HepG2 (cell line): ENCODE results near the gene LRRC43. TPM values are rescaled to one million over a fixed set of nuclear protein-coding genes. Genes with fewer than 3 reads are reported as not detected.
A peak's percentile ranks its signal among the peaks of the same experiment; 100 is the strongest.

Experiments used
- AHR ChIP-seq: IDR thresholded peaks from 2 replicates; pipeline ENCODE4 v1.6.1; 2018; ENCODE audit warnings: missing genetic modification reagents, missing compliant biosample characterization
- BRCA1 ChIP-seq: sonication (generic); formaldehyde crosslinking; IDR thresholded peaks from 2 replicates; pipeline ENCODE4 v1.4.0; 2020; ENCODE audit warnings: missing genetic modification reagents
- CC2D1A ChIP-seq: sonication (generic); formaldehyde crosslinking; IDR thresholded peaks from 2 replicates; pipeline ENCODE4 v1.8.1; 2023; ENCODE audit warnings: mild to moderate bottlenecking, missing genetic modification reagents
- DNMT1 ChIP-seq: sonication (generic); formaldehyde crosslinking; IDR thresholded peaks from 2 replicates; pipeline ENCODE4 v1.5.1; 2020; ENCODE audit warnings: mild to moderate bottlenecking, missing genetic modification reagents
- HDAC1 ChIP-seq: sonication (generic); formaldehyde crosslinking; IDR thresholded peaks from 2 replicates; pipeline ENCODE4 v1.5.1; 2020; ENCODE audit warnings: mild to moderate bottlenecking, missing genetic modification reagents
- MAFF ChIP-seq: IDR thresholded peaks from 2 replicates; pipeline ENCODE4 v1.6.1; 2011; ENCODE audit warnings: low read depth, low read length, improper control_type of control experiment
- MXD4 ChIP-seq: IDR thresholded peaks from 2 replicates; pipeline ENCODE4 v1.6.1; 2016; ENCODE audit warnings: mild to moderate bottlenecking, missing biosample characterization, missing genetic modification reagents
- NFYC ChIP-seq: IDR thresholded peaks from 2 replicates; pipeline ENCODE4 v1.6.1; 2016; ENCODE audit warnings: missing genetic modification reagents, missing compliant biosample characterization
- NR1H2 ChIP-seq: sonication (generic); formaldehyde crosslinking; IDR thresholded peaks from 2 replicates; pipeline ENCODE4 v1.8.1; 2022; ENCODE audit warnings: low read depth, missing genetic modification reagents, borderline replicate concordance
- PAF1 ChIP-seq: IDR thresholded peaks from 2 replicates; pipeline ENCODE4 v1.6.1; 2016; ENCODE audit warnings: missing genetic modification reagents, missing compliant biosample characterization
- POLR2G ChIP-seq: fragments of 200-400 bp; formaldehyde crosslinking; IDR thresholded peaks from 2 replicates; pipeline ENCODE4 v1.6.1; 2018; ENCODE audit warnings: mild to moderate bottlenecking, low read depth, low read length, moderate library complexity
- SALL2 ChIP-seq: sonication (generic); formaldehyde crosslinking; IDR thresholded peaks from 2 replicates; pipeline ENCODE4 v1.8.1; 2023; ENCODE audit warnings: mild to moderate bottlenecking, missing genetic modification reagents, inconsistent platforms
- SETDB1 ChIP-seq: sonication (generic); formaldehyde crosslinking; IDR thresholded peaks from 2 replicates; pipeline ENCODE4 v1.5.1; 2020; ENCODE audit warnings: missing genetic modification reagents, mild to moderate bottlenecking, borderline replicate concordance
- SIX4 ChIP-seq: sonication (generic); formaldehyde crosslinking; IDR thresholded peaks from 2 replicates; pipeline ENCODE4 v1.4.0; 2020; ENCODE audit warnings: missing genetic modification reagents
- TSC22D2 ChIP-seq: sonication (generic); formaldehyde crosslinking; IDR thresholded peaks from 2 replicates; pipeline ENCODE4 v1.5.1; 2020; ENCODE audit warnings: missing genetic modification reagents, mild to moderate bottlenecking, borderline replicate concordance
- YEATS4 ChIP-seq: sonication (generic); formaldehyde crosslinking; IDR thresholded peaks from 2 replicates; pipeline ENCODE4 v1.4.0; 2020; ENCODE audit warnings: missing genetic modification reagents, borderline replicate concordance
- ZFP36 ChIP-seq: fragments of 150-350 bp; IDR thresholded peaks from 2 replicates; pipeline ENCODE4 v1.6.1; 2018; ENCODE audit warnings: borderline replicate concordance, low read length, low read depth; ENCODE audit not compliant: partially characterized antibody
- ZNF510 ChIP-seq: sonication (generic); formaldehyde crosslinking; IDR thresholded peaks from 2 replicates; pipeline ENCODE4 v1.4.0; 2020; ENCODE audit warnings: low read depth, mild to moderate bottlenecking, missing genetic modification reagents
- ZNF563 ChIP-seq: sonication (generic); formaldehyde crosslinking; IDR thresholded peaks from 2 replicates; pipeline ENCODE4 v1.8.0; 2022; ENCODE audit warnings: mild to moderate bottlenecking, moderate library complexity, missing genetic modification reagents
- ZNF780A ChIP-seq: sonication (generic); formaldehyde crosslinking; IDR thresholded peaks from 2 replicates; pipeline ENCODE4 v1.8.0; 2022; ENCODE audit warnings: mild to moderate bottlenecking, missing genetic modification reagents, moderate library complexity
- ZNF790 ChIP-seq: sonication (generic); formaldehyde crosslinking; IDR thresholded peaks from 2 replicates; pipeline ENCODE4 v1.8.0; 2022; ENCODE audit warnings: missing genetic modification reagents, mild to moderate bottlenecking, borderline replicate concordance
- polyA plus RNA-seq, 8 experiments: library from polyadenylated mRNA; depleted of rRNA in 3 of 8; stranded (reverse) in 7 of 8; unstranded in 1 of 8; fragments of >200 nt; fragmentation: Illumina TruSeq in 4 of 8; extraction: Trizol in 4 of 8; gene quantifications; 2 replicates each; pipeline versions ENCODE4 v1.2.1 to v1.2.3, GENCODE V29; 2011 to 2016; ENCODE audit warnings: low read depth in 4 of 8, missing spikeins in 1 of 8, mixed read lengths in 1 of 8; ENCODE audit not compliant: insufficient read depth in 1 of 8
- total RNA-seq, 5 experiments: library from RNA; depleted of rRNA; stranded (reverse); fragments of >200 nt; fragmentation: Illumina TruSeq; extraction: Trizol; gene quantifications; 2 replicates each; pipeline ENCODE4 v1.2.3, GENCODE V29; 2016; ENCODE audit warnings: low read depth in 1 of 5
- TF ChIP-seq, protein P1 (sequence below): sonication (generic); formaldehyde crosslinking; conservative IDR thresholded peaks from 2 replicates; pipeline ENCODE4 v1.4.0; 2020; ENCODE audit warnings: mild to moderate bottlenecking, missing genetic modification reagents, moderate library complexity
- TF ChIP-seq, protein P2 (sequence below): sonication (generic); formaldehyde crosslinking; IDR thresholded peaks from 2 replicates; pipeline ENCODE4 v1.8.0; 2022; ENCODE audit warnings: mild to moderate bottlenecking, missing genetic modification reagents
- TF ChIP-seq, protein P3 (sequence below): conservative IDR thresholded peaks from 2 replicates; pipeline ENCODE4 v1.6.1; 2018; ENCODE audit warnings: missing genetic modification reagents

The LRRC43 gene
- total and polyA plus RNA-seq, 2 of the 13 experiments (the other 11 are each of a cell fraction or from before 2014, with no cell fraction given) = not detected

DNA sequence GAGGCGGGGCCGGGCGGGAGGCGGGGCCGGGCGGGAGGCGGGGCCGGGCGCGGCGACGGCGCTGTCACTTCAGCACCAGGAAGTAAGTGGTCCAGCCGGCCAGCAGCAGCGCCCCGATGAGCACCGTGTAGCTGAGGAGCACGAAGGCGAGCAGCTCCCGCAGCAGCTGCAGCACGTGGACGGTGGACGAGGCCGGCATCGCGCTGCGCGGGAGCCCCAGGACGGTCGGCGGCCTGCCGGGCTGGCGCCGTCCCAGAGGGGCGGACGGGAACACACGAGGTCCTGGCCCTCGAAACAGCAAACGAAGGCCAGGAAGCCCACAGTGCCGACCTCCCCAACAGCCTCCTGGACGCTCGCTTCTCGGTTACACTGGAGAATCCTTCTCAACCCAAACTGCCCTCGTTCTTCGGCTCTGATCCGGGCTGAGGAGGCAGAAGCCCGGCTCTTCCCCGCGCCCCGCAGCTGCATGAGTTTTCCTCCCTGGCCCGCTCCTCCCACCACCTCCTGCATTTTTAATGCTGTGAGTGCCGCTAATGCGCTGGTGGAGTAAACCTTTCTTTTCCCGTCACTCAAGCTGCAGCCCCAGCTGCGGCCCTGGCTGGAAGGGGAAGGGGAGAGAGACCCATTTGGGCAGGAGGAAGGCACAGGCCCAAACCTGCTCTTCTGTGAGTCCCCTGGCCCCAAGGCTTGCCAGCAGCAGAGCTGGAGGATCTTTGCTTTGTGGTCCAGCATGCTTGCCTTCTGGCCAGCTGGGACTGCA lies 43.6 kb downstream of the LRRC43 start (continued):
- TF ChIP-seq ZFP36 (no peak), POLR2G (no peak), CC2D1A (CRISPR knock-in tag) (0 out of 2 replicates have a peak, but pooled peaks have one; percentile 58), HDAC1 (CRISPR knock-in tag) (no peak), SETDB1 (no peak), MAFF (no peak), BRCA1 (CRISPR knock-in tag) (no peak; the same call in 1 of the 2 replicates), ZNF790 (no peak; the same call in 1 of the 2 replicates), SALL2 (CRISPR knock-in tag) (no peak; the same call in 1 of the 2 replicates), ZNF563 (CRISPR knock-in tag) (peak; percentile 96; the same call in 1 of the 2 replicates), AHR (CRISPR knock-in tag) (peak; percentile 95; the same call in 1 of the 2 replicates), ZNF510 (CRISPR knock-in tag) (no peak), YEATS4 (CRISPR knock-in tag) (peak; percentile 59; the same call in 1 of the 2 replicates), DNMT1 (0 out of 2 replicates have a peak, but pooled peaks have one; percentile 76), TSC22D2 (CRISPR knock-in tag) (0 out of 2 replicates have a peak, but pooled peaks have one; percentile 67), MXD4 (CRISPR knock-in tag) (peak; percentile 87; the same call in 1 of the 2 replicates), NR1H2 (CRISPR knock-in tag) (peak; percentile 90; the same call in 1 of the 2 replicates), NFYC (CRISPR knock-in tag) (no peak), PAF1 (CRISPR knock-in tag) (no peak), SIX4 (CRISPR knock-in tag) (no peak; the same call in 1 of the 2 replicates), ZNF780A (CRISPR knock-in tag) (no peak)
- TF ChIP-seq, protein P1, sequence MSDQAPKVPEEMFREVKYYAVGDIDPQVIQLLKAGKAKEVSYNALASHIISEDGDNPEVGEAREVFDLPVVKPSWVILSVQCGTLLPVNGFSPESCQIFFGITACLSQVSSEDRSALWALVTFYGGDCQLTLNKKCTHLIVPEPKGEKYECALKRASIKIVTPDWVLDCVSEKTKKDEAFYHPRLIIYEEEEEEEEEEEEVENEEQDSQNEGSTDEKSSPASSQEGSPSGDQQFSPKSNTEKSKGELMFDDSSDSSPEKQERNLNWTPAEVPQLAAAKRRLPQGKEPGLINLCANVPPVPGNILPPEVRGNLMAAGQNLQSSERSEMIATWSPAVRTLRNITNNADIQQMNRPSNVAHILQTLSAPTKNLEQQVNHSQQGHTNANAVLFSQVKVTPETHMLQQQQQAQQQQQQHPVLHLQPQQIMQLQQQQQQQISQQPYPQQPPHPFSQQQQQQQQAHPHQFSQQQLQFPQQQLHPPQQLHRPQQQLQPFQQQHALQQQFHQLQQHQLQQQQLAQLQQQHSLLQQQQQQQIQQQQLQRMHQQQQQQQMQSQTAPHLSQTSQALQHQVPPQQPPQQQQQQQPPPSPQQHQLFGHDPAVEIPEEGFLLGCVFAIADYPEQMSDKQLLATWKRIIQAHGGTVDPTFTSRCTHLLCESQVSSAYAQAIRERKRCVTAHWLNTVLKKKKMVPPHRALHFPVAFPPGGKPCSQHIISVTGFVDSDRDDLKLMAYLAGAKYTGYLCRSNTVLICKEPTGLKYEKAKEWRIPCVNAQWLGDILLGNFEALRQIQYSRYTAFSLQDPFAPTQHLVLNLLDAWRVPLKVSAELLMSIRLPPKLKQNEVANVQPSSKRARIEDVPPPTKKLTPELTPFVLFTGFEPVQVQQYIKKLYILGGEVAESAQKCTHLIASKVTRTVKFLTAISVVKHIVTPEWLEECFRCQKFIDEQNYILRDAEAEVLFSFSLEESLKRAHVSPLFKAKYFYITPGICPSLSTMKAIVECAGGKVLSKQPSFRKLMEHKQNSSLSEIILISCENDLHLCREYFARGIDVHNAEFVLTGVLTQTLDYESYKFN (CRISPR knock-in tag) = no peak; the same call in 1 of the 2 replicates
- TF ChIP-seq, protein P2, sequence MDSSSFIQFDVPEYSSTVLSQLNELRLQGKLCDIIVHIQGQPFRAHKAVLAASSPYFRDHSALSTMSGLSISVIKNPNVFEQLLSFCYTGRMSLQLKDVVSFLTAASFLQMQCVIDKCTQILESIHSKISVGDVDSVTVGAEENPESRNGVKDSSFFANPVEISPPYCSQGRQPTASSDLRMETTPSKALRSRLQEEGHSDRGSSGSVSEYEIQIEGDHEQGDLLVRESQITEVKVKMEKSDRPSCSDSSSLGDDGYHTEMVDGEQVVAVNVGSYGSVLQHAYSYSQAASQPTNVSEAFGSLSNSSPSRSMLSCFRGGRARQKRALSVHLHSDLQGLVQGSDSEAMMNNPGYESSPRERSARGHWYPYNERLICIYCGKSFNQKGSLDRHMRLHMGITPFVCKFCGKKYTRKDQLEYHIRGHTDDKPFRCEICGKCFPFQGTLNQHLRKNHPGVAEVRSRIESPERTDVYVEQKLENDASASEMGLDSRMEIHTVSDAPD (CRISPR knock-in tag) = no peak
- TF ChIP-seq, protein P3, sequence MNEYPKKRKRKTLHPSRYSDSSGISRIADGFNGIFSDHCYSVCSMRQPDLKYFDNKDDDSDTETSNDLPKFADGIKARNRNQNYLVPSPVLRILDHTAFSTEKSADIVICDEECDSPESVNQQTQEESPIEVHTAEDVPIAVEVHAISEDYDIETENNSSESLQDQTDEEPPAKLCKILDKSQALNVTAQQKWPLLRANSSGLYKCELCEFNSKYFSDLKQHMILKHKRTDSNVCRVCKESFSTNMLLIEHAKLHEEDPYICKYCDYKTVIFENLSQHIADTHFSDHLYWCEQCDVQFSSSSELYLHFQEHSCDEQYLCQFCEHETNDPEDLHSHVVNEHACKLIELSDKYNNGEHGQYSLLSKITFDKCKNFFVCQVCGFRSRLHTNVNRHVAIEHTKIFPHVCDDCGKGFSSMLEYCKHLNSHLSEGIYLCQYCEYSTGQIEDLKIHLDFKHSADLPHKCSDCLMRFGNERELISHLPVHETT = no peak
